ENCODE data around the gene TWF2. TPM values are rescaled to one million over a fixed set of nuclear protein-coding genes. Genes with fewer than 3 reads are reported as not detected.

Gene TWF2
- total and polyA plus RNA-seq, 2 of the 13 experiments (the other 11 are each of a cell fraction or from before 2014, with no cell fraction given), result 45.5 to 108 TPM

- no peak; the same call in 1 of the 2 replicates for TF ChIP-seq KLF12 (CRISPR knock-in tag; IDR thresholded peaks at IDR 0.05; ENCODE audit: borderline replicate concordance)
- no peak for TF ChIP-seq KMT2B (CRISPR knock-in tag; IDR thresholded peaks at IDR 0.05)
- peak; percentile 88 for TF ChIP-seq THRA (CRISPR knock-in tag; IDR thresholded peaks at IDR 0.05; ENCODE audit: borderline replicate concordance)
- TF ChIP-seq ZBTB10 (CRISPR knock-in tag; IDR thresholded peaks at IDR 0.05; ENCODE audit: borderline replicate concordance), result no peak
- TF ChIP-seq PCBP2 (optimal IDR thresholded peaks at IDR 0.05; ENCODE audit: low read depth, low read length, poor library complexity, severe bottlenecking), result no peak
- TF ChIP-seq ZNF564 (CRISPR knock-in tag; IDR thresholded peaks at IDR 0.05), result no peak
- TF ChIP-seq HDAC6 (IDR thresholded peaks at IDR 0.05; ENCODE audit: low read depth, low read length), result no peak
- no peak for TF ChIP-seq ELF4 (CRISPR knock-in tag; IDR thresholded peaks at IDR 0.05; ENCODE audit: borderline replicate concordance)
- no peak for TF ChIP-seq PRPF4 (IDR thresholded peaks at IDR 0.05; ENCODE audit: low read depth, low read length, poor library complexity, severe bottlenecking)
- no peak for TF ChIP-seq NONO (IDR thresholded peaks at IDR 0.05)
- peak; percentile 65; the same call in 1 of the 2 replicates for TF ChIP-seq NONO (CRISPR knock-in tag; conservative IDR thresholded peaks at IDR 0.05)
- no peak; the same call in 1 of the 2 replicates for TF ChIP-seq CSRNP1 (CRISPR knock-in tag; IDR thresholded peaks at IDR 0.05)
- TF ChIP-seq PHF21A (CRISPR knock-in tag; IDR thresholded peaks at IDR 0.05), result peak; percentile 43; the same call in 1 of the 2 replicates
- TF ChIP-seq ZBTB21 (CRISPR knock-in tag; IDR thresholded peaks at IDR 0.05), result 0 out of 2 replicates have a peak, but pooled peaks have one; percentile 51
- TF ChIP-seq ZHX2 (IDR thresholded peaks at IDR 0.05; ENCODE audit: low read depth), result no peak
- no peak for TF ChIP-seq ZHX2 (CRISPR knock-in tag; IDR thresholded peaks at IDR 0.05; ENCODE audit: borderline replicate concordance)
- TF ChIP-seq PAWR (CRISPR knock-in tag; IDR thresholded peaks at IDR 0.05; ENCODE audit: borderline replicate concordance), result no peak
- TF ChIP-seq NAIF1 (CRISPR knock-in tag; IDR thresholded peaks at IDR 0.05; ENCODE audit: borderline replicate concordance), result no peak
Measured at GRCh38 chr3:52210550-52211046, 28.4 kb downstream of the TWF2 start (continued).
